OCI-LY1 (cell line): ENCODE results near the gene NONO.
"Not testable (repeated sequence)": the region's sequence is repeated elsewhere in the genome, so short reads cannot be mapped to it uniquely, and the experiment has no call there.

Experiments
- H2AFZ ChIP-seq: fragments of 200-600 bp; sonication (generic), shearing (Covaris generic); 2 replicates; pipeline ENCODE4 v1.6.0; 2014; ENCODE audit warnings: antibody characterized with exemption, mild to moderate bottlenecking, low read length
- H3F3A ChIP-seq: fragments of 200-600 bp; sonication (generic), shearing (Covaris generic); 2 replicates; pipeline ENCODE4 v1.6.0; 2014; ENCODE audit warnings: mild to moderate bottlenecking, antibody characterized with exemption, low read length, moderate library complexity; ENCODE audit not compliant: insufficient read depth
- H3K27ac ChIP-seq: fragments of 200-600 bp; sonication (generic); 2 replicates; pipeline ENCODE4 v1.5.1; 2014; ENCODE audit warnings: low read length, mixed run types, mild to moderate bottlenecking, low read depth; ENCODE audit not compliant: poor library complexity, severe bottlenecking
- H3K27me3 ChIP-seq: fragments of 200-600 bp; sonication (generic); 2 replicates; pipeline ENCODE4 v1.6.0; 2014; ENCODE audit warnings: antibody characterized with exemption, mild to moderate bottlenecking, low read length, moderate library complexity; ENCODE audit not compliant: insufficient read depth
- H3K36me3 ChIP-seq: fragments of 200-600 bp; sonication (generic); 2 replicates; pipeline ENCODE4 v1.6.1; 2014; ENCODE audit warnings: mild to moderate bottlenecking, antibody characterized with exemption, low read length, moderate library complexity, mixed read lengths; ENCODE audit not compliant: insufficient read depth
- H3K4me1 ChIP-seq: fragments of 200-600 bp; sonication (generic); 2 replicates; pipeline ENCODE4 v1.5.1; 2014; ENCODE audit warnings: mild to moderate bottlenecking, low read length, moderate library complexity; ENCODE audit not compliant: insufficient read depth, severe bottlenecking
- H3K4me2 ChIP-seq: fragments of 200-600 bp; sonication (generic), shearing (Covaris generic); 2 replicates; pipeline ENCODE4 v1.6.1; 2014; ENCODE audit warnings: low read length
- H3K4me3 ChIP-seq: fragments of 200-600 bp; sonication (generic); 2 replicates; pipeline ENCODE4 v1.5.1; 2014; ENCODE audit warnings: low read length, low read depth, mild to moderate bottlenecking, mixed read lengths; ENCODE audit not compliant: poor library complexity, severe bottlenecking
- H3K79me2 ChIP-seq: fragments of 200-600 bp; shearing (Covaris generic); 2 replicates; pipeline ENCODE4 v1.6.1; 2016; ENCODE audit warnings: mixed run types, low read length, mixed read lengths; ENCODE audit not compliant: insufficient read depth
- H3K9ac ChIP-seq: fragments of 200-600 bp; sonication (generic), shearing (Covaris generic); 2 replicates; pipeline ENCODE4 v1.6.1; 2014; ENCODE audit warnings: mild to moderate bottlenecking, low read length, mixed read lengths
- H3K9me2 ChIP-seq: fragments of 200-600 bp; sonication (generic), shearing (Covaris generic); 2 replicates; pipeline ENCODE4 v1.6.1; 2014; ENCODE audit warnings: low read depth, mild to moderate bottlenecking, low read length, mixed read lengths
- H3K9me3 ChIP-seq: fragments of 200-600 bp; shearing (Covaris generic); 2 replicates; pipeline ENCODE4 v1.6.1; 2014; ENCODE audit warnings: low read length, mixed read lengths
- H4K20me1 ChIP-seq: fragments of 200-600 bp; sonication (generic), shearing (Covaris generic); 2 replicates; pipeline ENCODE4 v1.6.0; 2016; ENCODE audit warnings: mild to moderate bottlenecking, low read length; ENCODE audit not compliant: insufficient read depth
- CTCF ChIP-seq: fragments of 200-600 bp; sonication (generic), shearing (Covaris generic); IDR thresholded peaks from 2 replicates; pipeline ENCODE4 v1.5.1; 2017; ENCODE audit warnings: mild to moderate bottlenecking, antibody characterized with exemption, low read length, moderate library complexity, mixed read lengths
- EZH2 ChIP-seq: fragments of 200-600 bp; sonication (generic), shearing (Covaris generic); IDR thresholded peaks from 2 replicates; pipeline ENCODE4 v1.8.0; 2017; ENCODE audit warnings: borderline replicate concordance, mixed run types, mild to moderate bottlenecking, antibody characterized with exemption, low read length, moderate library complexity, mixed read lengths

Gene NONO

GRCh38 chrX:71326394-71326793 lies 43.0 kb downstream of the NONO start:
- Histone ChIP-seq H3K27ac (no peak overlapping the region), H3K4me1 (no peaks in the 10 kb centered on the region), H2AFZ (no peak overlapping the region), H3K9me2 (no peaks in the 10 kb centered on the region), H3K4me2 (no peak overlapping the region), H3F3A (no peaks in the 10 kb centered on the region), H3K9me3 (no peaks in the 10 kb centered on the region), H3K27me3 (no peaks in the 10 kb centered on the region), H3K4me3 (no peak overlapping the region), H3K79me2 (no peaks in the 10 kb centered on the region), H3K9ac (no peak overlapping the region), H3K36me3 (peaks cover 6% of the 10 kb centered on the region; the same call in 1 of the 2 replicates), H4K20me1 (no peaks in the 10 kb centered on the region)
- TF ChIP-seq EZH2 (no peak), CTCF (no peak)

GRCh38 chrX:71349151-71349665 lies 65.8 kb downstream of the NONO start:
- not testable (repeated sequence) for H3F3A ChIP-seq, H3K79me2 ChIP-seq, H3K9me2 ChIP-seq, H3K27me3 ChIP-seq, H3K36me3 ChIP-seq, H3K9me3 ChIP-seq, H3K4me1 ChIP-seq, H2AFZ ChIP-seq, H4K20me1 ChIP-seq, H3K27ac ChIP-seq, H3K4me3 ChIP-seq, H3K9ac ChIP-seq, H3K4me2 ChIP-seq

- H3K27ac ChIP-seq, H3K4me1 ChIP-seq, H3K27me3 ChIP-seq, H3K9ac ChIP-seq, H3K4me3 ChIP-seq, H3F3A ChIP-seq, H3K9me2 ChIP-seq, H3K4me2 ChIP-seq, H3K9me3 ChIP-seq, H2AFZ ChIP-seq, H3K79me2 ChIP-seq, H4K20me1 ChIP-seq, H3K36me3 ChIP-seq: not testable (repeated sequence)
Measured at GRCh38 chrX:71349867-71350266, 66.4 kb downstream of the NONO start.
